Stimulated activated CD4-positive, alpha-beta T cell treated with anti-CD3 and anti-CD28 coated beads, Interleukin-4, amount 100 ng/mL, for 48 hours (primary cell): Measurements from ENCODE around the gene TSSK2.

Source experiments
- DNase-seq, 2 donors: peaks; one replicate each; pipeline ENCODE4 v3.0.0-alpha.2; 2020; ENCODE audit warnings: low read depth in 2 of 2

The TSSK2 gene

GRCh38 chr22:19169002-19169946, 38.2 kb downstream of the TSSK2 start:
- no peak for DNase-seq

GRCh38 chr22:19169947-19170318, 38.8 kb downstream of the TSSK2 start:
- DNase-seq: no peak

GRCh38 chr22:19172213-19173046, 41.3 kb downstream of the TSSK2 start:
- no peak for DNase-seq

GRCh38 chr22:19173047-19174035, 42.2 kb downstream of the TSSK2 start:
- DNase-seq: no peak

- DNase-seq: no peak
These were observed 43.3 kb downstream of the TSSK2 start for GRCh38 chr22:19174106-19175025.

- no peak for DNase-seq
These were observed 44.0 kb downstream of the TSSK2 start for GRCh38 chr22:19175026-19175601.

GRCh38 chr22:19175602-19176174, 44.6 kb downstream of the TSSK2 start:
- no peak for DNase-seq

GRCh38 chr22:19176175-19176643, 45.1 kb downstream of the TSSK2 start:
- no peak for DNase-seq

- DNase-seq: no peak
These were observed 45.6 kb downstream of the TSSK2 start for GRCh38 chr22:19176732-19177131.

GRCh38 chr22:19177164-19178064, 46.3 kb downstream of the TSSK2 start:
- no peak for DNase-seq

- no peak for DNase-seq
These were observed 47.1 kb downstream of the TSSK2 start for GRCh38 chr22:19178065-19178656.

- DNase-seq: peak; percentile 84 to 90
These were observed 47.8 kb downstream of the TSSK2 start, which contains the start of gene SLC25A1 for GRCh38 chr22:19178657-19179496. Gene SLC25A1 (minus strand): TSS chr22:19178736. CDS start chr22:19178673, 63 bp downstream.

- peak in 1 of 2 donors; percentile 40 for DNase-seq
These were observed 48.5 kb downstream of the TSSK2 start for GRCh38 chr22:19179497-19180048.

- no peak for DNase-seq
These were observed 49.1 kb downstream of the TSSK2 start for GRCh38 chr22:19180234-19180633.

- no peak for DNase-seq
These were observed 49.8 kb downstream of the TSSK2 start for GRCh38 chr22:19180740-19181410.
